WTC11 (cell line): ENCODE measurements around the gene CPT1A. TPM values are rescaled to one million over a fixed set of nuclear protein-coding genes. Genes with fewer than 3 reads are reported as not detected.

Source experiments
- ARID4B ChIP-seq: sonication (generic); formaldehyde crosslinking; IDR thresholded peaks from 2 replicates; pipeline ENCODE4 v1.8.0; 2023; ENCODE audit warnings: missing genetic modification reagents, mild to moderate bottlenecking, borderline replicate concordance
- ATF1 ChIP-seq: sonication (generic); formaldehyde crosslinking; IDR thresholded peaks from 2 replicates; pipeline ENCODE4 v1.8.1; 2023; ENCODE audit warnings: mild to moderate bottlenecking, moderate library complexity, missing genetic modification reagents
- ATF3 ChIP-seq: sonication (generic); formaldehyde crosslinking; conservative IDR thresholded peaks from 2 replicates; pipeline ENCODE4 v1.8.1; 2022; ENCODE audit warnings: mild to moderate bottlenecking, missing genetic modification reagents
- CDX4 ChIP-seq: fragments of 250-450 bp; sonication (Bioruptor Pico); IDR thresholded peaks from 2 replicates; pipeline ENCODE4 v1.9.0; 2021; ENCODE audit warnings: moderate library complexity, mild to moderate bottlenecking, inconsistent platforms, borderline replicate concordance
- E2F1 ChIP-seq: sonication (generic); formaldehyde crosslinking; IDR thresholded peaks from 2 replicates; pipeline ENCODE4 v1.8.0; 2022; ENCODE audit warnings: mild to moderate bottlenecking, missing genetic modification reagents
- ESRRA ChIP-seq: sonication (generic); formaldehyde crosslinking; IDR thresholded peaks from 2 replicates; pipeline ENCODE4 v1.8.1; 2022; ENCODE audit warnings: mild to moderate bottlenecking, missing genetic modification reagents, borderline replicate concordance
- FOXK1 ChIP-seq: sonication (generic); formaldehyde crosslinking; IDR thresholded peaks from 2 replicates; pipeline ENCODE4 v1.8.0; 2022; ENCODE audit warnings: mild to moderate bottlenecking, moderate library complexity, missing genetic modification reagents
- FOXP1 ChIP-seq: sonication (generic); formaldehyde crosslinking; IDR thresholded peaks from 2 replicates; pipeline ENCODE4 v1.8.0; 2022; ENCODE audit warnings: missing genetic modification reagents, mild to moderate bottlenecking, moderate library complexity, borderline replicate concordance
- FOXP4 ChIP-seq: sonication (generic); formaldehyde crosslinking; IDR thresholded peaks from 2 replicates; pipeline ENCODE4 v1.8.0; 2022; ENCODE audit warnings: mild to moderate bottlenecking, missing genetic modification reagents
- GRHL2 ChIP-seq: fragments of 250-450 bp; sonication (Bioruptor Pico); IDR thresholded peaks from 2 replicates; pipeline ENCODE4 v1.8.0; 2022; ENCODE audit warnings: mild to moderate bottlenecking, moderate library complexity; ENCODE audit not compliant: insufficient replicate concordance, severe bottlenecking
- KAT7 ChIP-seq: sonication (generic); formaldehyde crosslinking; IDR thresholded peaks from 2 replicates; pipeline ENCODE4 v1.8.1; 2023; ENCODE audit warnings: missing genetic modification reagents, mild to moderate bottlenecking, borderline replicate concordance
- OVOL2 ChIP-seq: fragments of 250-450 bp; sonication (Bioruptor Pico); IDR thresholded peaks from 2 replicates; pipeline ENCODE4 v1.9.0; 2021; ENCODE audit warnings: mild to moderate bottlenecking, borderline replicate concordance
- PRDM15 ChIP-seq: sonication (generic); formaldehyde crosslinking; IDR thresholded peaks from 2 replicates; pipeline ENCODE4 v1.8.0; 2022; ENCODE audit warnings: missing genetic modification reagents
- RELA ChIP-seq: sonication (generic); formaldehyde crosslinking; IDR thresholded peaks from 2 replicates; pipeline ENCODE4 v1.8.1; 2022; ENCODE audit warnings: missing genetic modification reagents, mild to moderate bottlenecking, borderline replicate concordance
- SMAD4 ChIP-seq: sonication (generic); formaldehyde crosslinking; IDR thresholded peaks from 2 replicates; pipeline ENCODE4 v1.8.0; 2022; ENCODE audit warnings: mild to moderate bottlenecking, missing genetic modification reagents
- TEAD1 ChIP-seq: sonication (generic); formaldehyde crosslinking; IDR thresholded peaks from 2 replicates; pipeline ENCODE4 v1.8.0; 2022; ENCODE audit warnings: mild to moderate bottlenecking, missing genetic modification reagents
- USF2 ChIP-seq: sonication (generic); formaldehyde crosslinking; IDR thresholded peaks from 2 replicates; pipeline ENCODE4 v1.8.1; 2023; ENCODE audit warnings: mild to moderate bottlenecking, missing genetic modification reagents, moderate library complexity
- ZMAT4 ChIP-seq: fragments of 250-450 bp; sonication (Bioruptor Pico); IDR thresholded peaks from 2 replicates; pipeline ENCODE4 v1.9.0; 2021; ENCODE audit warnings: mild to moderate bottlenecking
- ZNF138 ChIP-seq: sonication (generic); formaldehyde crosslinking; conservative IDR thresholded peaks from 2 replicates; pipeline ENCODE4 v1.8.1; 2022; ENCODE audit warnings: mild to moderate bottlenecking, moderate library complexity, missing genetic modification reagents
- ZNF263 ChIP-seq: sonication (generic); formaldehyde crosslinking; IDR thresholded peaks from 2 replicates; pipeline ENCODE4 v1.8.1; 2022; ENCODE audit warnings: low read depth, mild to moderate bottlenecking, moderate library complexity, missing genetic modification reagents
- ZNF425 ChIP-seq: fragments of 250-450 bp; sonication (Bioruptor Pico); conservative IDR thresholded peaks from 2 replicates; pipeline ENCODE4 v1.9.0; 2021; ENCODE audit warnings: mild to moderate bottlenecking
- total RNA-seq: library from RNA; stranded (reverse); gene quantifications from 3 replicates; pipeline ENCODE4 v1.2.3, GENCODE V29; 2021

Gene CPT1A
- total RNA-seq, 1 experiment from 2014 or later = 28.1 TPM

- no peak for TF ChIP-seq E2F1 (CRISPR knock-in tag)
- no peak for TF ChIP-seq CDX4 (CRISPR knock-in tag)
- TF ChIP-seq ZNF138 (CRISPR knock-in tag) = no peak
- no peak for TF ChIP-seq OVOL2
- peak; percentile 33; the same call in 1 of the 2 replicates for TF ChIP-seq FOXP1 (CRISPR knock-in tag)
- TF ChIP-seq ARID4B (CRISPR knock-in tag) = no peak
- no peak for TF ChIP-seq ESRRA (CRISPR knock-in tag)
- TF ChIP-seq FOXP4 (CRISPR knock-in tag) = peak; percentile 41; the same call in 1 of the 2 replicates
- TF ChIP-seq RELA (CRISPR knock-in tag) = no peak
- no peak for TF ChIP-seq ZNF425 (CRISPR knock-in tag)
- no peak for TF ChIP-seq GRHL2 (CRISPR knock-in tag)
- TF ChIP-seq ATF1 = no peak
- no peak for TF ChIP-seq ZMAT4 (CRISPR knock-in tag)
- no peak for TF ChIP-seq KAT7 (CRISPR knock-in tag)
- TF ChIP-seq FOXK1 = 0 out of 2 replicates have a peak, but pooled peaks have one; percentile 53
- TF ChIP-seq TEAD1 (CRISPR knock-in tag) = no peak
- no peak for TF ChIP-seq PRDM15 (CRISPR knock-in tag)
- no peak for TF ChIP-seq ZNF263
- no peak for TF ChIP-seq ATF3 (CRISPR knock-in tag)
- TF ChIP-seq USF2 = peak; percentile 99
- no peak for TF ChIP-seq SMAD4 (CRISPR knock-in tag)
Observed at GRCh38 chr11:68839054-68839865, 2.5 kb downstream of the CPT1A start (continued).
